ENCODE measurements around the gene TDRD1. TPM values are rescaled to one million over a fixed set of nuclear protein-coding genes. Genes with fewer than 3 reads are reported as not detected.

TDRD1 gene
- total RNA-seq, 1 donor from 2014 or later, result 0.04 TPM

DNA sequence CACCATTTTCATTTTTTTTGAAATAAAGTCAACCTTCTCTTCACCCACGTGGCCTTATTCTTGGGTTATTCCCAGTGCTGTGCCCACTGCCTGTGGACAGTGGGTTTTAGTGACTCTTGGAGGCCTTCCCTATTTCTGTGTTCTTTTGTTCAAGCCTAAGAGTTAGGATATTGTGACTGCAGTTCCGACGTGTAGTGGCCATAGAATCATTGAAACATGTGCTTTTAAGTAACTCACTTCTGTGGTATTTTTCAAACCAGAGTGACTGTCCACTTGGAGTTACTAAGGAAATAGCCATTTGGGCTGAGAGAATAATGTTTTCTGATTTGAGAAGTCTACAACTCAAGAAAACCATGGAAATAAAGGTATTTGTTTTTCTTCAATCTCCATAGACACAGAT lies 23.7 kb downstream of the TDRD1 start:
- H3K36me3 Mint-ChIP-seq, result no peaks in the 10 kb centered on the region
- Histone ChIP-seq H3F3A (ENCODE audit: low read depth) (no peaks in the 10 kb centered on the region), H3K27me3 (no peaks in the 10 kb centered on the region), H3K4me3 (no peak overlapping the region), H3K4me2 (no peak overlapping the region), H3K9me3 (ENCODE audit: low read depth) (no peaks in the 10 kb centered on the region), H3K9ac (no peak overlapping the region), H4K20me1 (ENCODE audit: low read depth) (no peaks in the 10 kb centered on the region), H3K79me2 (ENCODE audit: low read depth) (no peaks in the 10 kb centered on the region), H3K27ac (no peak overlapping the region), H3K36me3 (no peaks in the 10 kb centered on the region), H3K4me1 (peaks cover under 1% of the 10 kb centered on the region), H2AFZ (replicated peaks) (peak overlapping the region; percentile 17)
- H3K27ac Mint-ChIP-seq, result no peak overlapping the region
- peaks cover 5% of the 10 kb centered on the region for H3K27me3 Mint-ChIP-seq (ENCODE audit: insufficient read depth, low read depth)
- H3K9me3 Mint-ChIP-seq, result no peaks in the 10 kb centered on the region
- no peaks in the 10 kb centered on the region for H3K4me1 Mint-ChIP-seq
- H3K4me3 Mint-ChIP-seq, result no peak overlapping the region
- no peak for DNase-seq (ENCODE audit: low spot score)
- TF ChIP-seq EZH2 (IDR thresholded peaks at IDR 0.05) (no peak), EZH2phosphoT487 (IDR thresholded peaks at IDR 0.05) (no peak)
- TF ChIP-seq, protein P1, sequence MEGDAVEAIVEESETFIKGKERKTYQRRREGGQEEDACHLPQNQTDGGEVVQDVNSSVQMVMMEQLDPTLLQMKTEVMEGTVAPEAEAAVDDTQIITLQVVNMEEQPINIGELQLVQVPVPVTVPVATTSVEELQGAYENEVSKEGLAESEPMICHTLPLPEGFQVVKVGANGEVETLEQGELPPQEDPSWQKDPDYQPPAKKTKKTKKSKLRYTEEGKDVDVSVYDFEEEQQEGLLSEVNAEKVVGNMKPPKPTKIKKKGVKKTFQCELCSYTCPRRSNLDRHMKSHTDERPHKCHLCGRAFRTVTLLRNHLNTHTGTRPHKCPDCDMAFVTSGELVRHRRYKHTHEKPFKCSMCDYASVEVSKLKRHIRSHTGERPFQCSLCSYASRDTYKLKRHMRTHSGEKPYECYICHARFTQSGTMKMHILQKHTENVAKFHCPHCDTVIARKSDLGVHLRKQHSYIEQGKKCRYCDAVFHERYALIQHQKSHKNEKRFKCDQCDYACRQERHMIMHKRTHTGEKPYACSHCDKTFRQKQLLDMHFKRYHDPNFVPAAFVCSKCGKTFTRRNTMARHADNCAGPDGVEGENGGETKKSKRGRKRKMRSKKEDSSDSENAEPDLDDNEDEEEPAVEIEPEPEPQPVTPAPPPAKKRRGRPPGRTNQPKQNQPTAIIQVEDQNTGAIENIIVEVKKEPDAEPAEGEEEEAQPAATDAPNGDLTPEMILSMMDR (IDR thresholded peaks at IDR 0.05), result no peak

DNA sequence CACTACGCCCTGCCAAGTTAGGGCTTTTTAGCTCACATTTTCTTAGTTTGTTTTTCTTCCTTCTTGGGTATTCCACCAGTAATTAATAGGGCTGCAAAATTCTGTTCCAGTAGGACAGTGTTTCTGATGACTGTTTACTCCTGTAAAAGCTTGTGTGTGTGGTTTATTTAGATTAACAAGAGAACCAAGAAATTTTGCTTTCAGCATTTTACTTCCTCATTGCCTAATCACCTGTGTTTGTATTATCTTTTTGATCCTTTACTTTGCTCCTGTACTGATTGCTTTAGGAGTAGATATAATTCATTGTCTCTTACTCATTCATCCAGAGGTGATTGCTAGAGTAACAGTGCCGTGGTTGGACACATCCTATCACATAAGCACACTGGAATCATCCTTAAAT lies 27.7 kb downstream of the TDRD1 start:
- H3K27ac ChIP-seq, result no peak overlapping the region
- no peak overlapping the region for H3K4me2 ChIP-seq
- H3K36me3 ChIP-seq, result no peaks in the 10 kb centered on the region
- no peak overlapping the region for H3K9ac ChIP-seq
- Mint-ChIP-seq H3K4me1 (peaks cover 2% of the 10 kb centered on the region), H3K27me3 (ENCODE audit: insufficient read depth, low read depth) (no peaks in the 10 kb centered on the region), H3K4me3 (no peak overlapping the region), H3K9me3 (no peaks in the 10 kb centered on the region), H3K36me3 (no peaks in the 10 kb centered on the region), H3K27ac (no peak overlapping the region)
- H3K4me1 ChIP-seq, result peaks cover 11% of the 10 kb centered on the region
- H3F3A ChIP-seq (ENCODE audit: low read depth), result no peaks in the 10 kb centered on the region
- no peaks in the 10 kb centered on the region for H3K9me3 ChIP-seq (ENCODE audit: low read depth)
- no peak for TF ChIP-seq EZH2phosphoT487 (IDR thresholded peaks at IDR 0.05)
- TF ChIP-seq, protein P1 (IDR thresholded peaks at IDR 0.05), result no peak
- TF ChIP-seq EZH2 (IDR thresholded peaks at IDR 0.05), result no peak
- H2AFZ ChIP-seq (replicated peaks), result no peak overlapping the region
- no peaks in the 10 kb centered on the region for H3K27me3 ChIP-seq
- no peaks in the 10 kb centered on the region for H3K79me2 ChIP-seq (ENCODE audit: low read depth)
- H4K20me1 ChIP-seq (ENCODE audit: low read depth), result no peaks in the 10 kb centered on the region
- DNase-seq (ENCODE audit: low spot score), result no peak
- H3K4me3 ChIP-seq, result no peak overlapping the region

DNA sequence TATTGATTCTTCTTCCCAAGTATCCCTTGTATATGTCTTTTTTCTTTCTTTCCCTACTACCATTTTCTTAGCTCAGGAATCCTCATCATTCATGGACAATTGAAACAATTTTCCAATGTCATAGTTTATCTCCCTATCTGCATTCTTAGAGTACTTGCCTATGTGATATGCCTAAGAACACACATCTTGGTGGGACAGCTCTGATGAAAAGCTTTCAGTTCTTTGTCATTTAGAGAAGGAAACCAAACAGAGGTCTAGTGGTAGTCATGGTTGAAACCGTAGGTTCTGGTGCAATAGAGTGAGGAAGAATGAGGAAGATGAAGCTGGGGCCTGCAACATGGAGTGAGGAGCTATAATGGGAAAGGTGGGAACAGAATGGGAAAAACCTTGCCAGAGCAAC lies 28.2 kb downstream of the TDRD1 start:
- no peaks in the 10 kb centered on the region for H3K27me3 ChIP-seq
- H3F3A ChIP-seq (ENCODE audit: low read depth), result no peaks in the 10 kb centered on the region
- H3K36me3 ChIP-seq, result no peaks in the 10 kb centered on the region
- no peaks in the 10 kb centered on the region for H4K20me1 ChIP-seq (ENCODE audit: low read depth)
- H3K27ac ChIP-seq, result no peak overlapping the region
- Mint-ChIP-seq H3K4me1 (peaks cover 2% of the 10 kb centered on the region), H3K36me3 (no peaks in the 10 kb centered on the region), H3K4me3 (no peak overlapping the region), H3K27ac (no peak overlapping the region), H3K9me3 (no peaks in the 10 kb centered on the region), H3K27me3 (ENCODE audit: insufficient read depth, low read depth) (no peaks in the 10 kb centered on the region)
- no peak overlapping the region for H2AFZ ChIP-seq (replicated peaks)
- no peaks in the 10 kb centered on the region for H3K9me3 ChIP-seq (ENCODE audit: low read depth)
- no peak for TF ChIP-seq EZH2phosphoT487 (IDR thresholded peaks at IDR 0.05)
- no peak for TF ChIP-seq EZH2 (IDR thresholded peaks at IDR 0.05)
- TF ChIP-seq, protein P1 (IDR thresholded peaks at IDR 0.05), result no peak
- H3K4me2 ChIP-seq, result no peak overlapping the region
- H3K4me1 ChIP-seq, result peaks cover 11% of the 10 kb centered on the region
- no peak overlapping the region for H3K9ac ChIP-seq
- H3K79me2 ChIP-seq (ENCODE audit: low read depth), result no peaks in the 10 kb centered on the region
- DNase-seq (ENCODE audit: low spot score), result no peak
- H3K4me3 ChIP-seq, result no peak overlapping the region
